ENCODE results near the gene THAP11.

Gene THAP11

DNA sequence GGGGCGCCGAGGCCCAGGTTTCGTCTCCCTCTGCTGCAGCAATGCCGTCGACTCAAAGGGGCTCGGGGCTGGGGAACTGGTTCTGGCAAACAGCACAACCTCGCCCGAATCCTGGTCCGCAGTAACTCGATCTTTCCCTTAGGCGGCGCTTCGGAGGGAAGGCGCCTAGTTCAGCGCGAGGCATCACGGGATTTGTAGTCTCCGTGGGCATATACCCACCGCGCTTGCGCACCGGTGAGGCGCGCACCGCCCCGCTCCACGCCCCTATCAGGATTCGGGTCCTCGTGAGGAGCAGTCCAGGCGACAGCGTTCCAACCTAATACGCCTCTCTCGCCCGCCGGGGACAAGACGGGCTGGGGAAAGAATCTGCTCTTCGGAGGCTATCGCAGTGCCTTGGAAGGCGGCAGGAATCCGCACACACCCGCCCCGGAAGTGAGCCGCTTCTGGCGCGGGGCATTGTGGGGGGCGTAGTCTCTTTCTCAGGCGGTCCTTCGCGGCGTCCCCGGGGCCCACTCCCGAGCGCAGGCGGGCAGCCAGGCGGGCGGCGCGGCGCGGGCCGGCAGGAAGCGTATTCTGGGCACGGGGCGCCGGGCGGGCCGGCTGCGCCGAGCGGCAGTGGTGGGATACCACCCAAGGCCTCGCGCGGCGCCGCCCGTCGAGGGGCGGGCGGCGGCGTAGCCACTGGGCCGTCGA, at the start of gene THAP11:
THAP11 (plus strand) TSS at position 505 of the 693 bp plus-strand sequence. CDS start 235 bp downstream, outside the sequence.
- TF ChIP-seq, protein P1, sequence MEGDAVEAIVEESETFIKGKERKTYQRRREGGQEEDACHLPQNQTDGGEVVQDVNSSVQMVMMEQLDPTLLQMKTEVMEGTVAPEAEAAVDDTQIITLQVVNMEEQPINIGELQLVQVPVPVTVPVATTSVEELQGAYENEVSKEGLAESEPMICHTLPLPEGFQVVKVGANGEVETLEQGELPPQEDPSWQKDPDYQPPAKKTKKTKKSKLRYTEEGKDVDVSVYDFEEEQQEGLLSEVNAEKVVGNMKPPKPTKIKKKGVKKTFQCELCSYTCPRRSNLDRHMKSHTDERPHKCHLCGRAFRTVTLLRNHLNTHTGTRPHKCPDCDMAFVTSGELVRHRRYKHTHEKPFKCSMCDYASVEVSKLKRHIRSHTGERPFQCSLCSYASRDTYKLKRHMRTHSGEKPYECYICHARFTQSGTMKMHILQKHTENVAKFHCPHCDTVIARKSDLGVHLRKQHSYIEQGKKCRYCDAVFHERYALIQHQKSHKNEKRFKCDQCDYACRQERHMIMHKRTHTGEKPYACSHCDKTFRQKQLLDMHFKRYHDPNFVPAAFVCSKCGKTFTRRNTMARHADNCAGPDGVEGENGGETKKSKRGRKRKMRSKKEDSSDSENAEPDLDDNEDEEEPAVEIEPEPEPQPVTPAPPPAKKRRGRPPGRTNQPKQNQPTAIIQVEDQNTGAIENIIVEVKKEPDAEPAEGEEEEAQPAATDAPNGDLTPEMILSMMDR (IDR thresholded peaks at IDR 0.05; ENCODE audit: low read length), result peak; percentile 79
- TF ChIP-seq EZH2phosphoT487 (IDR thresholded peaks at IDR 0.05; ENCODE audit: low read length), result no peak
- no peaks in the 10 kb centered on the region for H3K36me3 ChIP-seq (replicated peaks; ENCODE audit: insufficient read depth, low read length)

DNA sequence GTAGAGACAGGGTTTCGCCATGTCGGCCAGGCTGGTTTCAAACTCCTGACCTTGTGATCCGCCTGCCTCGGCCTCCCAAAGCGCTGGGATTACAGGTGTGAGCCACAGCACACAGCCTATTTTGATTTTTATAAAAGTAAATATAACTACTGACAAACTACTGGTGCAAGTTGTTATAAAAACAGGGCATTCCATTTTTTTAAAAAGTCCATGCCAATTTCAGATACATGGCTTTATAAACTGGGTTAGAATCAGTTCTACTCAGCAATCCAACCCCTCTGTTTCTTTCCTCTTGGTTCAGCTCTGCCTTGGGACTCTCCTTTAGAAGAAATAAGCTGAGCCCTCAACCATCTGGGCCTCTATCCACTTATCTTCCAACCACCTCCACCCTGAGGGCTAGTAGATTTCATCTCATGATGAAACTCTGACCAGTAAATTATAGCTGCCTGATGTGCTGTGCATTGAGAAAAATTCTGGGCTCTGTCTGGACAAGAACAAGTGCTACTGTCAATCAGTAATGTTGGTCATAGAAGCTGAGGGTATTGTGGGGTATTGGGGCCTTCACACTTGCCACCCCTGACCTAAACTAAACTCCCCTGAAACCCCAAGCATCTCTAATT, 45.9 kb upstream of the THAP11 start:
- no peaks in the 10 kb centered on the region for H3K9me3 ChIP-seq (replicated peaks; ENCODE audit: insufficient read depth, low read length)

More for the DNA sequence above, at the start of gene THAP11:
- Histone ChIP-seq H3K27me3 (replicated peaks; ENCODE audit: insufficient read depth, low read length) (no peaks in the 10 kb centered on the region), H3K9me3 (replicated peaks; ENCODE audit: insufficient read depth, low read length) (no peaks in the 10 kb centered on the region), H3K4me3 (ENCODE audit: low read length) (peak within 1 kb of the TSS; percentile 98), H3K9me2 (replicated peaks; ENCODE audit: insufficient read depth, low read length) (no peaks in the 10 kb centered on the region), H2AFZ (ENCODE audit: low read length) (peak within 1 kb of the TSS; percentile 99), H3K27ac (ENCODE audit: low read length) (peak within 1 kb of the TSS; percentile 93), H3K4me2 (ENCODE audit: low read depth, low read length) (peak within 1 kb of the TSS; percentile 97), H3K79me2 (ENCODE audit: low read length) (peaks cover 38% of the 10 kb centered on the region), H3F3A (ENCODE audit: insufficient read depth, low read length) (peaks cover 33% of the 10 kb centered on the region), H3K4me1 (ENCODE audit: low read length) (peaks cover 25% of the 10 kb centered on the region), H3K9ac (ENCODE audit: low read length) (peak within 1 kb of the TSS; percentile 95), H4K20me1 (ENCODE audit: insufficient read depth, low read length) (no peaks in the 10 kb centered on the region)
- DNase-seq, result peak; percentile 96

DNA sequence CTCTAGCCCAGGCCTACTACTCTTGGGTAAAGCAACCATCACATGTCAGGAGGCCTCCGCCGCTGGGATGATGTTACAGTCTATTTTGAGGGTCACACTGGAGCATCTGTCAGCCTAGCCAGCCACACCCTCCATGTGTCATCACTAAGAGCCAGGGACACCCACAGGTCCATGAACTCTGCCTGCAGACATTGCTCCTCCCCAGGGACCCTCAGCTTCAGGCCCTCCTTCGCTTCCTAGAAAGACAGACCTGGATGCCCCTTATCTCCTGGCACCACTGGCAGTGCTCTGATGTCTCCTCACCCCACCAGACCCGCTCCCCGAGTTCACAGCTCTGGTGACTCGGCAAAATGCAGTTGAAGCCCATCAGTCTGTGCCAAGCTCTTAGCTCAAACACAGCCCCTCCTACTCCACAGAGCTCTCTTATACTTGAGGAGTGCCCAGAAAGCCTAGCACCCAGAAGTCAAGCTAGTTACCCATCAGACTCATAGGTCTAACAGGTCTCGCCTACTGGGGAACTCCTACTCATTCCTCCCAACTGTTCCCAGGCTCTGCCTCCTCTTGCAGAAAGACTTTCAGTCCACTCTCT, 41.7 kb upstream of the THAP11 start:
- H3K9me3 ChIP-seq (replicated peaks; ENCODE audit: insufficient read depth, low read length), result no peaks in the 10 kb centered on the region
- no peak for DNase-seq
- TF ChIP-seq EZH2phosphoT487 (IDR thresholded peaks at IDR 0.05; ENCODE audit: low read length), result no peak
- H3K9ac ChIP-seq (ENCODE audit: low read length), result no peak overlapping the region
- no peaks in the 10 kb centered on the region for H3K27me3 ChIP-seq (replicated peaks; ENCODE audit: insufficient read depth, low read length)
- no peaks in the 10 kb centered on the region for H3F3A ChIP-seq (ENCODE audit: insufficient read depth, low read length)
- no peaks in the 10 kb centered on the region for H3K9me2 ChIP-seq (replicated peaks; ENCODE audit: insufficient read depth, low read length)
- no peak overlapping the region for H3K4me3 ChIP-seq (ENCODE audit: low read length)
- no peak overlapping the region for H3K4me2 ChIP-seq (ENCODE audit: low read depth, low read length)
- H3K4me1 ChIP-seq (ENCODE audit: low read length), result peaks cover 8% of the 10 kb centered on the region
- no peak overlapping the region for H3K27ac ChIP-seq (ENCODE audit: low read length)
- no peaks in the 10 kb centered on the region for H4K20me1 ChIP-seq (ENCODE audit: insufficient read depth, low read length)
- peaks cover 84% of the 10 kb centered on the region for H3K79me2 ChIP-seq (ENCODE audit: low read length)
- no peaks in the 10 kb centered on the region for H3K36me3 ChIP-seq (replicated peaks; ENCODE audit: insufficient read depth, low read length)
- H2AFZ ChIP-seq (ENCODE audit: low read length), result no peak overlapping the region

More for the DNA sequence above, 45.9 kb upstream of the THAP11 start:
- no peak overlapping the region for H3K4me3 ChIP-seq (ENCODE audit: low read length)
- H3K9ac ChIP-seq (ENCODE audit: low read length), result no peak overlapping the region
- peaks cover 68% of the 10 kb centered on the region for H3K79me2 ChIP-seq (ENCODE audit: low read length)
- H3F3A ChIP-seq (ENCODE audit: insufficient read depth, low read length), result no peaks in the 10 kb centered on the region
- no peak overlapping the region for H3K4me2 ChIP-seq (ENCODE audit: low read depth, low read length)
- TF ChIP-seq, protein P1 (IDR thresholded peaks at IDR 0.05; ENCODE audit: low read length), result no peak
- TF ChIP-seq EZH2 (optimal IDR thresholded peaks at IDR 0.05; ENCODE audit: low read depth, low read length), result no peak
- DNase-seq, result no peak
- no peaks in the 10 kb centered on the region for H3K36me3 ChIP-seq (replicated peaks; ENCODE audit: insufficient read depth, low read length)
- H4K20me1 ChIP-seq (ENCODE audit: insufficient read depth, low read length), result no peaks in the 10 kb centered on the region
- no peaks in the 10 kb centered on the region for H3K27me3 ChIP-seq (replicated peaks; ENCODE audit: insufficient read depth, low read length)
- no peaks in the 10 kb centered on the region for H3K4me1 ChIP-seq (ENCODE audit: low read length)
- no peaks in the 10 kb centered on the region for H3K9me2 ChIP-seq (replicated peaks; ENCODE audit: insufficient read depth, low read length)
- H2AFZ ChIP-seq (ENCODE audit: low read length), result no peak overlapping the region
- H3K27ac ChIP-seq (ENCODE audit: low read length), result no peak overlapping the region

Measured in MM.1S (cell line).